PFSK-1 (cell line): ENCODE data around the gene PRRG4.

ENCODE experiments used
- FOXP2 ChIP-seq: optimal IDR thresholded peaks from 2 replicates; pipeline ENCODE3; 2011; ENCODE audit warnings: borderline replicate concordance, control low read depth, inconsistent platforms; ENCODE audit not compliant: insufficient read depth; ENCODE audit errors: extremely low read length, extremely low read depth
- POLR2AphosphoS5 ChIP-seq: IDR thresholded peaks from 2 replicates; pipeline ENCODE4 v1.6.1; 2012; ENCODE audit warnings: low read depth, mild to moderate bottlenecking, control low read depth, low read length, moderate library complexity
- REST ChIP-seq, 2 experiments: IDR thresholded peaks; 2 replicates each; pipeline versions ENCODE4 v1.6.1 to v1.8.0; 2011 to 2012; ENCODE audit warnings: low read depth in 2 of 2, low read length in 2 of 2, control low read depth in 1 of 2, inconsistent platforms in 1 of 2, mild to moderate bottlenecking in 1 of 2, moderate library complexity in 1 of 2; ENCODE audit not compliant: insufficient read depth in 1 of 2
- SIN3A ChIP-seq: IDR thresholded peaks from 2 replicates; pipeline ENCODE4 v1.6.1; 2012; ENCODE audit warnings: mild to moderate bottlenecking, low read length, moderate library complexity, borderline replicate concordance; ENCODE audit not compliant: insufficient read depth
- TAF1 ChIP-seq: IDR thresholded peaks from 2 replicates; pipeline ENCODE4 v1.6.1; 2012; ENCODE audit warnings: low read length, control low read depth, borderline replicate concordance; ENCODE audit not compliant: insufficient read depth

GRCh38 chr11:32897103-32897502 is 67.4 kb downstream of the PRRG4 start:
- TF ChIP-seq SIN3A: no peak
- TF ChIP-seq POLR2AphosphoS5: no peak
- no peak for TF ChIP-seq TAF1
- TF ChIP-seq REST (IDR thresholded peaks at IDR 0.05; ENCODE audit: insufficient read depth in 1 of 2, low read depth in 2 of 2, low read length in 2 of 2): no peak
- TF ChIP-seq FOXP2: no peak
